ENCODE measurements around the gene CRTAC1. TPM values are rescaled to one million over a fixed set of nuclear protein-coding genes. Genes with fewer than 3 reads are reported as not detected.

Gene CRTAC1
- total and polyA plus RNA-seq, 4 donors = 0.14 to 0.33 (median 0.26) TPM

GRCh38 chr10:97904018-97904381 is 126.4 kb downstream of the CRTAC1 start (continued):
- TF ChIP-seq ZBTB33 (IDR thresholded peaks at IDR 0.05) = no peak
- no peak for TF ChIP-seq FOXA2 (IDR thresholded peaks at IDR 0.05)

GRCh38 chr10:97903128-97904017 is 127.0 kb downstream of the CRTAC1 start:
- H3K4me1 ChIP-seq (ENCODE audit: control insufficient read depth in 4 of 4, insufficient read depth in 4 of 4, low read length in 3 of 4) = no peaks in the 10 kb centered on the region
- no peaks in the 10 kb centered on the region for H3K9me3 ChIP-seq (ENCODE audit: control insufficient read depth in 4 of 4, low read length in 3 of 4)
- H3K4me3 ChIP-seq (ENCODE audit: low read depth in 1 of 3, low read length in 3 of 3) = no peak overlapping the region
- H3K27ac ChIP-seq (ENCODE audit: low read depth in 1 of 2, low read length in 2 of 2) = no peak overlapping the region
- no peaks in the 10 kb centered on the region for H3K36me3 ChIP-seq (ENCODE audit: control insufficient read depth in 4 of 4, insufficient read depth in 3 of 4, low read depth in 1 of 4, low read length in 3 of 4)
- H3K9ac ChIP-seq (ENCODE audit: low read depth in 1 of 2, low read length in 2 of 2) = no peak overlapping the region
- no peak for TF ChIP-seq FOXA1 (IDR thresholded peaks at IDR 0.05)
- TF ChIP-seq JUND (IDR thresholded peaks at IDR 0.05) = no peak
- no peak for TF ChIP-seq SP1 (IDR thresholded peaks at IDR 0.05)
- TF ChIP-seq RAD21 (IDR thresholded peaks at IDR 0.05) = no peak
- TF ChIP-seq MAX (IDR thresholded peaks at IDR 0.05) = no peak
- TF ChIP-seq GABPA (IDR thresholded peaks at IDR 0.05 in 1 of 2, conservative IDR thresholded peaks at IDR 0.05 in 1 of 2) = no peak
- no peak for TF ChIP-seq ATF3 (IDR thresholded peaks at IDR 0.05)
- TF ChIP-seq RXRA (IDR thresholded peaks at IDR 0.05) = no peak
- no peak for TF ChIP-seq FOXA2 (IDR thresholded peaks at IDR 0.05)
- no peak for TF ChIP-seq YY1 (IDR thresholded peaks at IDR 0.05)
- TF ChIP-seq TAF1 (conservative IDR thresholded peaks at IDR 0.05) = no peak
- no peak for TF ChIP-seq ZBTB33 (IDR thresholded peaks at IDR 0.05)
- no peak for TF ChIP-seq CTCF (IDR thresholded peaks at IDR 0.05; ENCODE audit: low read depth, low read length, missing input control)
- TF ChIP-seq HNF4A (conservative IDR thresholded peaks at IDR 0.05) = no peak
- no peak for TF ChIP-seq NR2F2 (IDR thresholded peaks at IDR 0.05)
- no peak for TF ChIP-seq REST (IDR thresholded peaks at IDR 0.05)
- WGBS = 66% methylated on average over 9 of the region's 9 CpGs
- peaks cover 0 to 6% (median 0%) of the 10 kb centered on the region in 4 donors for H3K27me3 ChIP-seq (ENCODE audit: control insufficient read depth in 4 of 4, insufficient read depth in 4 of 4, low read length in 3 of 4)
- DNase-seq (ENCODE audit: low spot score) = no peak

Data from liver (tissue), 9 donors.